GM12872 (cell line): ENCODE measurements around the gene MAP3K9.

ENCODE experiments used
- CTCF ChIP-seq: IDR thresholded peaks from 3 replicates; pipeline ENCODE4 v1.5.1; 2011; ENCODE audit warnings: low read depth, mild to moderate bottlenecking, low read length, moderate library complexity; ENCODE audit not compliant: insufficient read depth

The MAP3K9 gene

GRCh38 chr14:70755655-70756054 lies 53.7 kb downstream of the MAP3K9 start:
- no peak for TF ChIP-seq CTCF

GRCh38 chr14:70754991-70755390 lies 54.3 kb downstream of the MAP3K9 start:
- no peak for TF ChIP-seq CTCF

- TF ChIP-seq CTCF, result no peak
Measured at GRCh38 chr14:70753518-70753953, 55.8 kb downstream of the MAP3K9 start.

GRCh38 chr14:70748422-70748821 lies 60.9 kb downstream of the MAP3K9 start:
- no peak for TF ChIP-seq CTCF

GRCh38 chr14:70744641-70745040 lies 64.7 kb downstream of the MAP3K9 start:
- TF ChIP-seq CTCF, result no peak

GRCh38 chr14:70742316-70742715 lies 67.0 kb downstream of the MAP3K9 start:
- TF ChIP-seq CTCF, result no peak

GRCh38 chr14:70741482-70741881 lies 67.8 kb downstream of the MAP3K9 start:
- no peak for TF ChIP-seq CTCF

- no peak for TF ChIP-seq CTCF
Measured at GRCh38 chr14:70735043-70735442, 74.3 kb downstream of the MAP3K9 start.
